Brain microvascular endothelial cell (primary cell): ENCODE results near the gene ARHGAP6.

Experiments used
- DNase-seq: peaks from one replicate; pipeline ENCODE4 v3.0.0-alpha.2; 2020
- H3K27ac ChIP-seq: fragments of 250-450 bp; sonication (Bioruptor Pico); 2 replicates; pipeline ENCODE4 v1.5.1; 2020; ENCODE audit warnings: mild to moderate bottlenecking, moderate library complexity
- H3K27me3 ChIP-seq: fragments of 250-450 bp; sonication (Bioruptor Pico); replicated peaks from 2 replicates; pipeline ENCODE4 v1.5.1; 2020; ENCODE audit warnings: mild to moderate bottlenecking
- H3K36me3 ChIP-seq: fragments of 250-450 bp; sonication (Bioruptor Pico); replicated peaks from 2 replicates; pipeline ENCODE4 v1.5.1; 2020; ENCODE audit warnings: mild to moderate bottlenecking
- H3K4me3 ChIP-seq: 2 replicates; pipeline ENCODE4 v1.5.1; 2011; ENCODE audit warnings: low read depth, mild to moderate bottlenecking, control low read depth, low read length, moderate library complexity
- in situ Hi-C: cut with HindIII; loops from 2 replicates; pipeline ENCODE4 v1.10.0; 2017; ENCODE audit warnings: low sequenced_read_pairs, low pct_ligation_motif_present
- TF ChIP-seq, protein P1 (sequence below): IDR thresholded peaks from 2 replicates; pipeline ENCODE4 v1.5.1; 2011; ENCODE audit warnings: low read depth, mild to moderate bottlenecking, moderate library complexity, low read length, control low read depth, inconsistent platforms; ENCODE audit errors: missing control alignments

ARHGAP6 gene

DNA sequence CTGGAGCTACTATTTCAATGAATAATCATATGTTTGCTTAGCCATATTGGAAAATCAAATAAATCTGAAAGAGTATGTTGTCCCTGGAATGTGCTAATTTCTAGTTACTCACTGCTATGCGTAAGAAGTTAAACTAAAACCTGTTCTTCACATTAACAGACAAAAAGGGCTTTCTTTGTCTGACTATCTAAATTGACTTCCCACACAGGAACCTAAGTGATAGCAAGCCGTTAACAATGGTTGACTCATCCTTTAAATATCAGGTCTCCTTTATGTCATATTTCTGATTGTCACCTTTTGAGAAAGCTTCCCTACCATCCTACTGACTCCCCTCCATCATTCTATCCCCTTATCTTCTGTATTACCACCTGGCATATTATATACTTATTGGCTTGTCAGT is 291.1 kb downstream of the ARHGAP6 start:
- H3K36me3 ChIP-seq, result no peaks in the 10 kb centered on the region
- DNase-seq, result no peak
- H3K27ac ChIP-seq, result no peak overlapping the region
- TF ChIP-seq, protein P1, sequence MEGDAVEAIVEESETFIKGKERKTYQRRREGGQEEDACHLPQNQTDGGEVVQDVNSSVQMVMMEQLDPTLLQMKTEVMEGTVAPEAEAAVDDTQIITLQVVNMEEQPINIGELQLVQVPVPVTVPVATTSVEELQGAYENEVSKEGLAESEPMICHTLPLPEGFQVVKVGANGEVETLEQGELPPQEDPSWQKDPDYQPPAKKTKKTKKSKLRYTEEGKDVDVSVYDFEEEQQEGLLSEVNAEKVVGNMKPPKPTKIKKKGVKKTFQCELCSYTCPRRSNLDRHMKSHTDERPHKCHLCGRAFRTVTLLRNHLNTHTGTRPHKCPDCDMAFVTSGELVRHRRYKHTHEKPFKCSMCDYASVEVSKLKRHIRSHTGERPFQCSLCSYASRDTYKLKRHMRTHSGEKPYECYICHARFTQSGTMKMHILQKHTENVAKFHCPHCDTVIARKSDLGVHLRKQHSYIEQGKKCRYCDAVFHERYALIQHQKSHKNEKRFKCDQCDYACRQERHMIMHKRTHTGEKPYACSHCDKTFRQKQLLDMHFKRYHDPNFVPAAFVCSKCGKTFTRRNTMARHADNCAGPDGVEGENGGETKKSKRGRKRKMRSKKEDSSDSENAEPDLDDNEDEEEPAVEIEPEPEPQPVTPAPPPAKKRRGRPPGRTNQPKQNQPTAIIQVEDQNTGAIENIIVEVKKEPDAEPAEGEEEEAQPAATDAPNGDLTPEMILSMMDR, result no peak
- no peak overlapping the region for H3K4me3 ChIP-seq
- in situ Hi-C loops, result no loop called here
- no peaks in the 10 kb centered on the region for H3K27me3 ChIP-seq

DNA sequence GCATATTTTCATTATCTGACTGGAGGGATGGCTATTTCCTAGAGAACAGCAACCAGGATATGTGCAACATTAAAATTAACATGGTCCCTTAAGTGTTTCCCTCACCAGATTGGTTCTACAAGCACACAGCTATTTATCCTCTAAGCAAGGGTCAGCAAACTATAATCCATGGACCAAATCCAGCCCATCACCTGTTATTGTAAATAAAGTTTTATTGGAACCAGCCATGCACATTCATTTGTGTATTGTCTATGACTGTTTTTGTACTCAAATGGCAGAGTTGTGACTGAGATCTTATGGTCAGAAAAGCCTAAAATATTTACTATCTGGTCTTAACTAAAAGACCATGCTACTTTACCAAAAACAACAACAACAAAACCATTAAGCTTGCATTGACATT is 294.6 kb downstream of the ARHGAP6 start:
- TF ChIP-seq, protein P1, result no peak
- Histone ChIP-seq H3K36me3 (no peaks in the 10 kb centered on the region), H3K27me3 (no peaks in the 10 kb centered on the region), H3K27ac (no peak overlapping the region), H3K4me3 (no peak overlapping the region)
- DNase-seq, result no peak
- in situ Hi-C loops, result no loop called here

DNA sequence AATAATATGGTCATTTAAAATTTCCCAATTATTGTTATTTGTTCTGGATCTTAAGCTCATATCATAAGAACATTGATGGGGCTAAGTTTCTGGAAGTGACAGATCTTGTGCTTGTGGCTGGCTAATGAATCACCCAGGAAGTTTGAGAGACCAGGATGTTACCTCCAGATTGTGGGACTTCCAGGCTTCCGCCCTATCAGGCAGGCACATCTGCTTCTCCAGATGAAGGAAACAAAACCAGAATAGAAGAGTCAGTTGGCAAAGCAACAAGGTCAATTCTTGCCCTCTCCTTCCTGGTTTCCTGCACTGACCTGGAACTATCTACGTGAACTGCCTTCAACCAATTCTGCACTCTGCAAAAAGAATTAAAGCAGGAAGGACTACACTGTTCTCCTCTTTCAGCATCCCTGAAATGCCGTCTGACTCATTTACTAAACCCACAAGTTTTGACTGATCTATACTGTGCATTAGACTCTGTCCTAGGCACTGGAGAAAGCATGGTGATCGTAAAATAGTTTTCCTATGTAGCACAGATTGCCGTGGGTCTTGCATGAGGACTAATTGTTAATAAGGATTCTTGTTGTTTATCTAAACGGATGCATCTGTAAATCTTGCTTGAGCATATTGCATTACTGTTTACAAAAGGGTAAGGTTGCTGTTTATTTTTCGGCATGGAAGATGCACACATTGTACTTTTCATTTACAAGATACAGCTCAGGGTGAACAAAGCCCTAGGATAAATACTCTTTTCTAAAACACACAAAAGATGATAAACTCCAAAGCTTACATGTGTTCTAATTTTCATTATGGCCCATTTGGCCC is 297.9 kb downstream of the ARHGAP6 start:
- TF ChIP-seq, protein P1, result no peak

DNA sequence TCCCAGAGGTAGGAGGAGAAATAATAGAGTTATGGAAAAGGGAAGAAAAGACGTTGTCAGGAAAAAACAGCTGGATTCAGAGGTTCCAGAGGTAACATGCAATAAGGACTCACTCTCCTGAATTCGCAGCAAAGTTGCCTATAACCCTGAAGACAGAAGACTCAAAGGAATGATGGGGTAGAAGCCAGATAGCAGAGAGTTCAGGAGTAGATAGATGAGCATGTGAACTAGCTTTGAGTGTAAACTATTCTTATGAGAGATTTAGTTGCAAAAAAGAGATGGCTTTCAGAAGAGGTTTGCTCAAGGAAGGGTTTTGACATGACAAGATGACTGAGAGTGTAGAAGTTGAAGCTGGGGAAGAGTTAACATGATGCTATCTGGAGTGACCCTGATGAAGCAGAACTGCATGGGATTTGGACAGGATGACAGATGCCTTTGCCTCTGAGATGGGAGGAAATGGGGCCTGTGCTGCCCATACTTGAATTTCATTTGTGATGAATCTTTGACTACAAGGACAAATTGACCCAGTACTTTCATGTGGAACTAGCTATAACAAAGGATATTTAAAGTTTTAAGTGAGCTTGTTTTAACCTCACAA is 298.6 kb downstream of the ARHGAP6 start:
- no peak overlapping the region for H3K27ac ChIP-seq
- in situ Hi-C loops, result no loop called here
- TF ChIP-seq, protein P1, result no peak
- H3K27me3 ChIP-seq, result no peaks in the 10 kb centered on the region
- no peak overlapping the region for H3K4me3 ChIP-seq
- DNase-seq, result no peak
- no peaks in the 10 kb centered on the region for H3K36me3 ChIP-seq

More for the DNA sequence above, 297.9 kb downstream of the ARHGAP6 start:
- Histone ChIP-seq H3K27ac (no peak overlapping the region), H3K4me3 (no peak overlapping the region), H3K36me3 (no peaks in the 10 kb centered on the region), H3K27me3 (no peaks in the 10 kb centered on the region)
- peak; percentile 15 for DNase-seq
- in situ Hi-C loops, result no loop called here

DNA sequence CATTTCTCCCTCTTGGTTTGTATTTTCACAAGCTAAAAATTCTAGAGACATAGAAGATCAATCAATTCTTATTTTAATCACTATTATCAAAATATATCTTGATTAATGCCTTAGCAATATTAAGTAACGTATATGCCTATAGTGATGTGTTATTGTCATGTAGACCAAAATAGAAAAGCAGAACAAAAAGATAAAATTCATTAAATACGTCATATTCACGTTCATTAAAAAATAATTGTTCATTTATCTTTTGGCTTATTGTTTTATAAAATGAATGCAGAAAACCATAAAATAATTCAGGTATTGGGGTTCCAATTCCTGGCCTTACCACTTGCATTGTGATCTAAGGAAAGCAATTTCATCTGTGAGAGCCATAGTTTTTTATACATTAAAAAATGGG is 300.3 kb downstream of the ARHGAP6 start:
- TF ChIP-seq, protein P1, result no peak
- DNase-seq, result no peak

More for the DNA sequence above, 300.3 kb downstream of the ARHGAP6 start:
- Histone ChIP-seq H3K27ac (no peak overlapping the region), H3K36me3 (no peaks in the 10 kb centered on the region), H3K27me3 (no peaks in the 10 kb centered on the region), H3K4me3 (no peak overlapping the region)
- in situ Hi-C loops, result no loop called here
